Middle frontal gyrus (tissue), 1 donor: ENCODE measurements around the gene NTPCR.
"Not testable (repeated sequence)": the region's sequence is repeated elsewhere in the genome, so short reads cannot be mapped to it uniquely, and the experiment has no call there.

ENCODE experiments used
- DNase-seq: peaks from one replicate; pipeline ENCODE4 v3.0.0-alpha.2; 2015; ENCODE audit warnings: low spot score; ENCODE audit errors: extremely low spot score

The NTPCR gene

DNA sequence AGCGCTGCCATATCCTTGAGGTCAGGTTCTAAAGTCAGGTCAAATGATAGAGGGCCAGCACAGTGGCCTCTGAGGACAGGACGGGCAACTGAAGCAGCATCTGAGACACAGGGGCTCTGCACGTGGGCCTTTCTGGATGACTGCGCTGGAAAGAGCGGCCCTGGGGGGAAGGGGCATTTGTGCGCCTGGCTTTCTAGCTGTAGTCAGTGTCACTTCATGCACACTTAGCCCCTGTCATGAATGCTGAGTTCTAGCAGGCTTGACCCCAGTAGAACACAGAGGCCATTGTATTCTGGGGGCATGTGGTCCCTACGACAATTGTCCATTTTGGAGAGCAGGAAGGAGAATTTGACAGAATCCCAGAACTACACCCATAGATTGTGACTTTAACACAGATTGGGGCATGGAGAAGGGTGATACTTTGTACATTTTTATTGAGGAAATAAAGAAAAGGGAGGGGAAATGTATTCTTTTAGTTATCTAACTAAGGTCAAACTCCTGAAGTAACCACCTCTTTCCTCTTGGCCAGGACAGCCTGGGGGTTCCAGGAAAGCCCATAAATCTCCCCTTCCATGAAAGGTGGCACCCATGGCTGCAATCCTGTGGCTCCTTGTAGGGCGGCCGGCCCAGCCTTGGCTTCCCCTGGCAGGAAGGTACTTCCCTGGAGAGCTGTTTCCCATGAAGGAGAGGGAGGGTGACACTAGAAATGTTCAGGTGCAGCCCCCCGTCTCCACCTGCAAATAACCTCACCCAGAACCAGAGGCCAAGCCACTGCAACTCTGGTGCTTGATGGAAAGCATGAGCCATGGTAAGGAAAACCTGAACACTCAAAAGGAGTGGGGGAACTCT lies 34.4 kb downstream of the NTPCR start:
- no peak for DNase-seq

DNA sequence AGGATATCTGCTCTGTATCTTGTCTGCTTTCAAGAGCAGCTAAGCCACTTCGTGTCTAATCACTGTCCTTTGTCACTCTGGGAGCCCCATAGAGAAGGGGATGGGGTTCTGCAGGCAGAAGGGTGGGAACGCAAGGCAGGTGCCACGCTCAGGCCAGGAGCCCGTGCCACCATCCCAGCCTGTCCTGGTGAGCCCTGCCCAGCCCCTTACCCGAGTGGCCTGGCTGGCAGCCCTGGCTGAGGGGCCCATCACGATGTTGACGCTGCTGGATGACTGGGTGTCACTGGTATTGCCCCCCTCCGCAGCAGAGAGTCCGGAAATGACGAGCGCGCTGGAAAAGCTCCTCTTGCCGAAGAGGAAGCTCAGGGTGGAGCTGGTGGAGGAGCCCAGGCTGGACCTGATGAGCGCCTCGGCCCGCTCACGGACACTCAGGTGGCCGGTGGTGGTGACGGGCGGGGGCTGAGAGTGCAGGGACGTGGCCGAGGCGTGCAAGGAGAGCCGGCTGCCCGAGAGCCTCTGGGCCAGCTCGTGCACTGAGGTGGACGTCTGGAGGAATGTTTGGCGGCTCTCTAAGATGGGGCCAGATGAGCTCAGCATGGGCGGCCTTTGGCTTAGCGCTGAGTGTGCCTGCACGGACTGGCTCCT lies 35.6 kb downstream of the NTPCR start:
- no peak for DNase-seq

DNA sequence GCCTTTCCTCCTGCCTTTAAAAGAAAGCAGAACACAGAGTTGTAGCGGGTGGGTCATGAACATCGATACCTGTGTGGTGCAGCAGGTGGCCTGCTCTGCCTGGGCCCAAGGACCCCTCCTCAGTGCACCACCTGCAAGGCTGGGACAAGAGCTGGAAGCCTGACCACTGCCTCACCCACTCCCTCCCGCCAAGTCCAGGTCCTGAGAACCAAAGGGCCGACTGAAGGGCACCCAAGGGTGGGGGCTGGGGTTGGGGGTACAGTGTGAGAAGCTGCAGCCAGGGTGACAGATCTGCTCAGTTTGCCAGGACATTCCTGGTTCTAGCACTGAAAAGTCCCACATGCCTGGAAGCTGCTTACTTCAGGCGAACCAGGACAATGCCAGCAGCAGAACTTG lies 36.1 kb downstream of the NTPCR start:
- no peak for DNase-seq

GRCh38 chr1:232987046-232987773 lies 36.8 kb downstream of the NTPCR start:
- no peak for DNase-seq

DNA sequence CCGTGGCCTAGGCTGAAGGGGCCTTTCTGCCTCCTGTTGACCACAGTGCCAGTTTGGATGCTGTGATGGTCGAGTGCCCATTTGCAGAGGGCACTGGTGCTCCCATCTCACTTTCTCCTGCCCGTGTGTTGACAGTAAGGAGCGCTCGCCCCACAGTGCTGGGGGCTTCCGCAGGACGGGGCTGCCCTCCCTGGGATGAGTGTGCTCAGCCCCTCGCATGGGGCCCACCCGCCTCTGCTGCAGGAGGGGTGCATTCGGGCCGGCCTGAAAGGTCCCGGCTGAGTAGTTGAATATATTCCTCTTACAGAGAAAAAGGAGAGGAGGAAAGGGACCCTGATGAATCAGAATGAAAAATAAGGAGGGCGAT lies 37.3 kb downstream of the NTPCR start:
- DNase-seq = no peak

DNA sequence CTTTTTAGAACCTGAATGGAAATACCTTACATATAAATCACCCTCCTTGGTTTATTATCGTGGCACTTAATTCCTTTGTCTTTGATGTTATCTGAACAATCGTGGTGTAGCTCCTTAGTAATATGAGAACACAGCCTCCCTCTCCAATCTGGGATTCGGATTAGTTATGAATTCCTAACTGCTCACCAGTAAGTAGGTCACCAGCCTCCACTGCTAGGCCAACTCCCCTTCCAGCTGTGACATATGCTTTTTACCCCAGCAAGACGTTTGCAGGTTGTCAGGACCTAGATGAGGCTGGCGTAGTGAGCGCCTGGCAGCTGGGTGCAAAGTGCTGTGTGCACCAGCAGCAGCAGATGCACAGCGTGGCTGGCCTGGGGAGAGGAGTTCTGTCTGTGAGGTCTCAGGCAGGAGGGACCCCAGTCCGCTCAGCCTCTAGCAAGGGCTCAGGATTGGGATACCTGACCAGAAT lies 38.2 kb downstream of the NTPCR start:
- DNase-seq = no peak

DNA sequence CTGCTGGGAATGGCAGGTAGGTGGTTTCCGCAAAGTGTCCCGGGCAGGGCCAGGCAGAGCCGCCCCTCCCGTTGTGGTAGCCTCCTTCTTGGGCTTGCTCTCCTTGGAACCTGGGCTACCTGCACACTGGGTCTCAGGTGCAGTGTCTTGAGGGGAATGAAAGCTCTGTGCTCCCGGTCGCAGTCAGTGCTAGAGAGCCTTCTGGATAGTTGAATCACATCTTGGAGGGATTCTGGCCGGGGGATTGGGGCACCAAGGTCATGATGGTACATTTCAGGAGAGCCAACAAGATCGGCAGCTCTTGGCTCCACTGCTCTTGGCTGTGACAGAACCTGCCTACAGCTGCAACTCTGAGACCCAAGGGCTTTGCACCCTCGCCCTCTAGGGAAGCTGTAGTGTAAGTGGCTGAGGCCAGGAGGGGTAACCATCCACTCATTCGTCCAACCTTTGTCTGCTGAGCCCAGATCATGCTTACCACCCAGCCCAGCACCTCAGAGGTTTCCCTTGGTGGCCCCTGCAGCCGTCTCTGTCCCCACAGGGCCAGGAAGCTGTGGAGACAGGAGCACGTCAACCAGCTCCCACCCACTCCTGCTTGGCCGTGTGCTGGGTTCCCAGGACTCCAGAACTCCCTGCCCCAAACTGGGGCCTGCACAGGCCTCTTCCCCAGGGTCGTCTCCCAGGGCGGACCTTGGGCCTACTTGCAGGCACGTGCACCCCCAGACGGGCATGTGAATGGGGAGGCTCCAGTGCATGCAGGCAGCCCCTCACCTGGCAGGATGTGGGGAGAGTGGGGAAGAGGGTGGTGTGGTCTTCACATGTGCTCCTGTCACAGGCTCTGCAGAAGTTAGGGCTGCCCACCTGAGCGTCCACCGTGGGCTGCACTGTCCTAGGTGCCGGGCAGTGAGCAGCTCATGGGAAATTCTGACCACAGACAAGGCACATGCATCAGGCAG lies 40.0 kb downstream of the NTPCR start:
- no peak for DNase-seq

DNA sequence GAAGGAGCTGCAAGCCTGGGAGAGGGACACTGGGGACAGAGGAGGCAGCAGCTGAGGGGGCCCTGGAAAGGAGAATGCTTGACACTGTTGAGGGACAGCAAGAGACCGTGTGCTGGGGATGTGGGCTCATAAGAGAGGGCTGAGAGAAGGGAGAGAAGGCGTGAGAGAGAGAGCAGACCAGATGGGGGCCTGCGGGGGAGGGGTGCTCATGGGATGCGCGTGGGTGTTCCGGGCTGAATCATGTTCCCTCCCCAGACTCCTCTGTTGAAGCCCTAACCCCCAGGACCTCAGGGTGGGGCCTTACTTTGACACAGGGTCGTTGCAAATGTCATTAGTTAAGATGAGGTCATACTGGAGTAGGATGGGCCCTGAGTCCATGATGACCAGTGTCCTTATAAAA lies 40.8 kb downstream of the NTPCR start:
- DNase-seq = no peak

DNA sequence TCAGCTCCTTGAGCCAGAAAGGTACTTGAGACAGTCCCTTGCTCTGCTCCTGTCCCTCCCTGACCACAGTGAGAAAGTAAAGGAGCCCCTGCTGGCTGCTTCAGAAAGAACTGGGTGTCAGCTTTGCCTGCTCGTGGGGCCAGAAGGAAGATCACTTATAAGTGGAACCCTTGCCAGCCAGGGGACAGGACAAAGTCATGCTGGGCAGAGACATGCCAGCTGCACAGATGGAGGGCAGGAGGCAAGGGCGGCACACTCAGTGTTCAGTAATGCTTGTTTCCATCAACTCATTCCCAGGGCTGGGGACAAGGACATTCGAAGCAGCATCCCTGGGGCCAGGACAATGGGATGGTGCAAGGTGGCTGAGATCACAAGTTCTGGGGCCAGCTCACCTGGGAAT lies 41.8 kb downstream of the NTPCR start:
- DNase-seq = no peak

DNA sequence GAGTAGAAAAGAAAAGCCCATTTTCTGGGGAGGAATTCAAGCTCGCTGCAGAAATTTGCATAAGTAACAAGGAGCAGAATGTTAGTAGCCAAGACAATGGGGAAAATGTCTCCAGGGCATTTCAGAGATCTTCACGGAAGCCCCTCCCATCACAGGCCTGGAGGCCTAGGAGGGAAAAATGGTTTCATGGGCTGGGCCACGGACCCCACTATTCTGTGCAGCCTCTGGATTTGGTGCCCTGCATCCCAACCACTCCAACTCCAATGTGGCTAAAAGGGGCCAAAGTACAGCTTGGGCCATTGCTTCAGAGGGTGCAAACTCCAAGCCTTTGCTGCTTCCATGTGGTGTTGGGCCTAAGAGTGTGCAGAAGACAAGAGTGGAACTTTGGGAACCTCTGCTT lies 43.1 kb downstream of the NTPCR start:
- no peak for DNase-seq

GRCh38 chr1:232995189-232995588 lies 44.8 kb downstream of the NTPCR start:
- no peak for DNase-seq

DNA sequence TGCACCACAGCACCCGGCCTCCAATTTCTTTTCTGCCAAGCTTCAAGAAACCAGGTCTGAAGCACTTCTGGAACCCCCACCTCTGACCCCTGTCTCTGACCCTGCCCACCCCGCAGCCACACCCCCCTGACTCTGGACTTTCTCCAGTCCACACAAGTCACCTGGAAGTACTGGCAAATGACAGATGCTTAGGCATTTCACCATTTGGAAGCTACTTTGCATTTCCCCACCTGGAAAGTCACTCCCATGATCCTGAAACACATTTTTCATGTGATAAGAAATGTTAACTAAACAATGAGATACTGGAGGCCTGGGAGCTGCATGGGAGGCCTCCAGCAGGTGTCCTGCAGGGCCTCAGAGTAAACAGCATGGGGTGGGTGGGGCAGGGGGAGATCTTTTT lies 45.7 kb downstream of the NTPCR start:
- DNase-seq = no peak

DNA sequence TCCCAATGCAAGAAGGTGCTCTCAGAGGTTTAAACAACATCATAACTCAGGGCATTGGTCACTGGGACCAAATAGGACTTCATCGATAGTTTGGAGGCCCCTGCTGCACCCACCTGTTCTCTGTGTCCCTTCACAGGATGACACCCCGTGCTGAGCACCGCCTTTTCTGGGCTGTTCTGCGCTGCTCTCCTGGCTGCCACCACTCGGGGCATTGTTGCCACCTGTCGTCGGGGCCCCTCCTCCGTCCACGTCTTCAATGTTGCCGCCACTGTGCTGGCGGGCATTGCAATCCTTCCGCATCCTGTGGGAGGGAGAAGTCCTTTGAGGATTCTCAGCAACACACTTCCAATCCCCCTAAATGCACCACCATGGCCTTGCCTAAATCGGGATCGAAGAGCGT lies 47.7 kb downstream of the NTPCR start:
- no peak for DNase-seq

- DNase-seq = no peak
Measured at GRCh38 chr1:232998646-232999045, 48.2 kb downstream of the NTPCR start.

DNA sequence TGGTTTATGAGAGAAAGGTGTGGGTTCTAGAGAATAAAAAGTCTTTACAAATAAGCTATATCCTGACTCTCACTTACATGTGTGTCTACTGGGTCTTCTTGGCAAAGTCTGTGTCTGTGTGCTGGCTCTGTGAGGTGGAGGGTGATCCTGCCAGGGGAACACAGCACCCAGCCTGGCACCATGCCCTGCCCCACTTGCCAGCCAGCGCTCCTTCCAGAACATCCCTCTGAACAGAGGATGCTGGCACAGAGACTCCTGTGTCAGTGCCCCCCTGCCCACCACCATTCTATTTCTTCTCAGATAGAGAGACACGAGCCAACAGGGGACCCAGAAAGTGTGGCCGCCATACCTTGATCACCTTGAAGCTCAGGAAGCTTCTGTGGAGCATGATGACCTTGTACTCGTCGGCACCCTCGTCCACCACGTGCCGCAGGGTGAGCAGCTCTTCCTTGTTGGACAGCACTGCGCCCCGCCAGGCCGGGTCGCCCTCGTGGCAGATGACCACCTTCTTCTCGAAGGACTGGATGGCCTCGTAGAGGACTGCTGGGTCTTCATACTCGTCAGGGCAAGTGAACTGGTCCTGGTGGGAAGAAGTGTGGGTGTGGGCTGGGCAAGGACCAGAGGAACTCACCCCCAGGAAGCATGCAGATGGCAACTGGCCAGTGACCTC lies 49.7 kb downstream of the NTPCR start:
- no peak for DNase-seq

- not testable (repeated sequence) for DNase-seq
Measured at GRCh38 chr1:233003638-233004037, 53.2 kb downstream of the NTPCR start.

- no peak for DNase-seq
Measured at GRCh38 chr1:233004451-233004850, 54.0 kb downstream of the NTPCR start.

GRCh38 chr1:233005156-233005555 lies 54.7 kb downstream of the NTPCR start:
- no peak for DNase-seq

DNA sequence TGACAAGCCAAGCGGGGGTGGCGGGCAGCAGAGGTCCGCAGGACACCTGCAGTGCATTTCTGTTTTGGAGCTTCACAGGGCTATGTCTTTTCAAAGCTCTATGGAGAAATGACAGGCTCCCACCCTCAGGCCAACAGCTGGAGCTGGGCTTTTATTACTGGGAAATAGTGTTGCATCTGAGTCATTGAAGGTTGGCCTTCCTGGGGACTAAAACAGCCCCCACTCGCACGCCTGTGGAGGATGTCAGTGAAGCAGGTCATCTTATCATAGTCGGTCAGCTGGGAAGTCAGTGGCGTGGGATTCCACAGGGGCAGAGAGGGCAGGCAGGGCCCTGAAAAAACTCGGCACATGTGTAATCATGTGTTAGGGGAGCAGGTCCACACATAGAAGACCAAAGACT lies 55.3 kb downstream of the NTPCR start:
- DNase-seq = no peak

GRCh38 chr1:233006108-233006507 lies 55.7 kb downstream of the NTPCR start:
- no peak for DNase-seq

- DNase-seq = no peak
Measured at GRCh38 chr1:233006541-233006973, 56.1 kb downstream of the NTPCR start.
